HFFc6 (cell line): Measurements from ENCODE around the gene BMP8A. TPM values are rescaled to one million over a fixed set of nuclear protein-coding genes. Genes with fewer than 3 reads are reported as not detected.

ENCODE experiments used
- DNase-seq: peaks from one replicate; pipeline ENCODE4 v3.0.0-alpha.2; 2018
- H3K27ac Mint-ChIP-seq: 2 replicates; pipeline ENCODE4 v1.8.0; 2020; ENCODE audit warnings: mild to moderate bottlenecking, mixed read lengths
- H3K27me3 Mint-ChIP-seq: 2 replicates; pipeline ENCODE4 v1.8.0; 2021; ENCODE audit warnings: mild to moderate bottlenecking, moderate library complexity, mixed read lengths; ENCODE audit not compliant: insufficient read depth
- H3K36me3 Mint-ChIP-seq: 2 replicates; pipeline ENCODE4 v1.8.0; 2021; ENCODE audit warnings: low read depth, mixed read lengths
- H3K4me1 Mint-ChIP-seq: 2 replicates; pipeline ENCODE4 v1.8.0; 2020; ENCODE audit warnings: low read depth, mixed read lengths
- H3K4me3 Mint-ChIP-seq: 2 replicates; pipeline ENCODE4 v1.8.0; 2020; ENCODE audit warnings: mild to moderate bottlenecking, moderate library complexity, mixed read lengths
- H3K9me3 Mint-ChIP-seq: 2 replicates; pipeline ENCODE4 v1.8.0; 2020; ENCODE audit warnings: mild to moderate bottlenecking, mixed read lengths
- total RNA-seq, 6 experiments: library from RNA; stranded (reverse); fragmentation: NEBNext Ultra II Directional; extraction: Animal tissue kit (Norgen Biotek cat#: 25700); gene quantifications; 2 replicates in 1 of 6; 3 replicates in 5 of 6; pipeline ENCODE4 v1.2.3, GENCODE V29; 2021
- TF ChIP-seq, protein P1 (sequence below): fragments of 200-600 bp; sonication (generic); IDR thresholded peaks from 2 replicates; pipeline ENCODE4 v1.5.0; 2021; ENCODE audit warnings: antibody characterized with exemption, mild to moderate bottlenecking

Gene BMP8A
- total RNA-seq, 6 experiments from 2014 or later, result not detected

DNA sequence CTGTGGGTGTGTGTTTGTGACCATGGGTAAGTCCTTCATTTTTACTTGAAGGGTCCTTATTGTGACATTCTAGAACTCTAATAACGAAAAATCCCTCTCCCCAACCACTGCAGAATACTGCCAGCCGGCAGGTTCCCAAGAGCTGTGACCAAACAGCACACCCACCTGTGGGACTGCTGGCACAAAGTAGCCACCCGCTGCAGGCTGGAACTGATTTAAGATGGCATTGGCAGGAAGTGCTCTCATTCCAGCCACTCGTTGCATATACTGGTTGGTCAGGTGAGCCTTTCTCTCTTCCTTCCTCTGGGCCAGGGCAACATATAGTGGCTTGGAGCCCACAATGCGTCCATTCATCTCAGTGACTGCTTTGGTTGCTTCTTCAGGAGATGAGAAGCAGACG lies 73.5 kb downstream of the BMP8A start:
- Mint-ChIP-seq H3K27me3 (no peaks in the 10 kb centered on the region; the same call in none of the 2 replicates), H3K27ac (no peak overlapping the region), H3K4me1 (no peaks in the 10 kb centered on the region), H3K36me3 (peaks cover 67% of the 10 kb centered on the region), H3K9me3 (no peaks in the 10 kb centered on the region), H3K4me3 (no peak overlapping the region)
- no peak for DNase-seq
- TF ChIP-seq, protein P1, sequence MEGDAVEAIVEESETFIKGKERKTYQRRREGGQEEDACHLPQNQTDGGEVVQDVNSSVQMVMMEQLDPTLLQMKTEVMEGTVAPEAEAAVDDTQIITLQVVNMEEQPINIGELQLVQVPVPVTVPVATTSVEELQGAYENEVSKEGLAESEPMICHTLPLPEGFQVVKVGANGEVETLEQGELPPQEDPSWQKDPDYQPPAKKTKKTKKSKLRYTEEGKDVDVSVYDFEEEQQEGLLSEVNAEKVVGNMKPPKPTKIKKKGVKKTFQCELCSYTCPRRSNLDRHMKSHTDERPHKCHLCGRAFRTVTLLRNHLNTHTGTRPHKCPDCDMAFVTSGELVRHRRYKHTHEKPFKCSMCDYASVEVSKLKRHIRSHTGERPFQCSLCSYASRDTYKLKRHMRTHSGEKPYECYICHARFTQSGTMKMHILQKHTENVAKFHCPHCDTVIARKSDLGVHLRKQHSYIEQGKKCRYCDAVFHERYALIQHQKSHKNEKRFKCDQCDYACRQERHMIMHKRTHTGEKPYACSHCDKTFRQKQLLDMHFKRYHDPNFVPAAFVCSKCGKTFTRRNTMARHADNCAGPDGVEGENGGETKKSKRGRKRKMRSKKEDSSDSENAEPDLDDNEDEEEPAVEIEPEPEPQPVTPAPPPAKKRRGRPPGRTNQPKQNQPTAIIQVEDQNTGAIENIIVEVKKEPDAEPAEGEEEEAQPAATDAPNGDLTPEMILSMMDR, result no peak

GRCh38 chr1:39566441-39567137 lies 75.2 kb downstream of the BMP8A start:
- Mint-ChIP-seq H3K27ac (peak overlapping the region; percentile 48), H3K9me3 (no peaks in the 10 kb centered on the region), H3K36me3 (peaks cover 67% of the 10 kb centered on the region), H3K4me1 (peaks cover under 1% of the 10 kb centered on the region; the same call in 1 of the 2 replicates), H3K27me3 (no peaks in the 10 kb centered on the region; the same call in none of the 2 replicates), H3K4me3 (no peak overlapping the region)
- TF ChIP-seq, protein P1, result no peak
- DNase-seq, result no peak

GRCh38 chr1:39567302-39567701 lies 75.9 kb downstream of the BMP8A start:
- peak overlapping the region; percentile 48; the same call in 1 of the 2 replicates for H3K27ac Mint-ChIP-seq
- TF ChIP-seq, protein P1, result no peak
- no peaks in the 10 kb centered on the region for H3K9me3 Mint-ChIP-seq
- no peak for DNase-seq
- peaks cover 67% of the 10 kb centered on the region for H3K36me3 Mint-ChIP-seq
- H3K4me1 Mint-ChIP-seq, result peaks cover 8% of the 10 kb centered on the region
- H3K4me3 Mint-ChIP-seq, result no peak overlapping the region
- H3K27me3 Mint-ChIP-seq, result no peaks in the 10 kb centered on the region; the same call in none of the 2 replicates

DNA sequence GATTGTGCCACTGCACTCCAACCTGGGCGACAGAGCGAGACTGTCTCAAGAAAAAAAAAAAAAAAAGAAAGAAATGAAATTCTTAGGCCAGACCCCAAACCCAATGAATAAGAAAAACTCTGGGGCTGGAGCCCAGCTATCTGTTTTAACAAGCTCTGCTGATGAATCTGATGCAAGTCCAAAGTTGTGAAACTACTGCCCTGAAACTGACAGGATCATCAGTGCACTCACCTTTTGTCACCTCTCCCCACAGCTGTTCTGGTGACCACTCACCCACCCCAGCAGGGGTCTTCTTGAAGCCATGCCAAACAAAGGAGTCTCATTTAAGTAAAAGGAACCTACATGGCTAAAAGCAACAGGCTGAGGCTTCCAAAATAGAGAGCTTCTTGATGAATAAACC lies 76.8 kb downstream of the BMP8A start:
- no peak for DNase-seq
- H3K4me3 Mint-ChIP-seq, result no peak overlapping the region
- H3K4me1 Mint-ChIP-seq, result peaks cover 17% of the 10 kb centered on the region
- peaks cover 62% of the 10 kb centered on the region for H3K36me3 Mint-ChIP-seq
- TF ChIP-seq, protein P1, result no peak
- no peak overlapping the region for H3K27ac Mint-ChIP-seq
- H3K9me3 Mint-ChIP-seq, result no peaks in the 10 kb centered on the region
- H3K27me3 Mint-ChIP-seq, result no peaks in the 10 kb centered on the region; the same call in none of the 2 replicates

GRCh38 chr1:39569034-39569433 lies 77.6 kb downstream of the BMP8A start:
- Mint-ChIP-seq H3K4me3 (no peak overlapping the region), H3K27ac (no peak overlapping the region), H3K36me3 (peaks cover 68% of the 10 kb centered on the region), H3K9me3 (no peaks in the 10 kb centered on the region), H3K27me3 (no peaks in the 10 kb centered on the region; the same call in none of the 2 replicates), H3K4me1 (peaks cover 25% of the 10 kb centered on the region)
- TF ChIP-seq, protein P1, result no peak
- no peak for DNase-seq
